Measurements from ENCODE around the gene MAD1L1. TPM values are rescaled to one million over a fixed set of nuclear protein-coding genes. Genes with fewer than 3 reads are reported as not detected.

MAD1L1 gene
- total and polyA plus RNA-seq, 3 donors from 2014 or later, result 63.1 to 149 (median 94.6) TPM

- intact Hi-C loops (cut with DNase I; ENCODE audit: low total_unique reads), result no loop called here
- peaks cover 4% of the 10 kb centered on the region for H3K4me1 ChIP-seq
- no peak overlapping the region for H3K27ac ChIP-seq
- no peak overlapping the region for H3K4me3 ChIP-seq
- no peak for DNase-seq
- no peaks in the 10 kb centered on the region for H3K9me3 ChIP-seq
- WGBS, 2 donors, result 96 to 97% methylated on average over 22 to 25 of the region's 25 CpGs
- H3K27me3 ChIP-seq, result no peaks in the 10 kb centered on the region
- H3K36me3 ChIP-seq (ENCODE audit: low read depth, missing control alignments), result no peaks in the 10 kb centered on the region
- no peak for TF ChIP-seq POLR2A (IDR thresholded peaks at IDR 0.05)
- no peak for TF ChIP-seq CTCF (IDR thresholded peaks at IDR 0.05)
Measured at GRCh38 chr7:2166625-2167280, 66.0 kb downstream of the MAD1L1 start.

GRCh38 chr7:2165610-2166594 lies 66.8 kb downstream of the MAD1L1 start:
- H3K4me1 ChIP-seq, result peaks cover 4% of the 10 kb centered on the region
- 93% methylated on average over 27 to 28 of the region's 28 CpGs for WGBS, 2 donors
- intact Hi-C loops (cut with DNase I; ENCODE audit: low total_unique reads), result no loop called here
- DNase-seq, result no peak
- no peak overlapping the region for H3K27ac ChIP-seq
- H3K27me3 ChIP-seq, result no peaks in the 10 kb centered on the region
- no peaks in the 10 kb centered on the region for H3K9me3 ChIP-seq
- no peak for TF ChIP-seq CTCF (IDR thresholded peaks at IDR 0.05)
- no peak for TF ChIP-seq POLR2A (IDR thresholded peaks at IDR 0.05)
- no peak overlapping the region for H3K4me3 ChIP-seq
- H3K36me3 ChIP-seq (ENCODE audit: low read depth, missing control alignments), result no peaks in the 10 kb centered on the region

GRCh38 chr7:2165239-2165609 lies 67.5 kb downstream of the MAD1L1 start:
- H3K4me1 ChIP-seq, result peaks cover 4% of the 10 kb centered on the region
- H3K4me3 ChIP-seq, result no peak overlapping the region
- no peak overlapping the region for H3K27ac ChIP-seq
- H3K36me3 ChIP-seq (ENCODE audit: low read depth, missing control alignments), result no peaks in the 10 kb centered on the region
- H3K27me3 ChIP-seq, result no peaks in the 10 kb centered on the region
- WGBS, 2 donors, result 90 to 93% methylated on average over 9 to 10 of the region's 10 CpGs
- DNase-seq, result no peak
- intact Hi-C loops (cut with DNase I; ENCODE audit: low total_unique reads), result no loop called here
- TF ChIP-seq CTCF (IDR thresholded peaks at IDR 0.05) (no peak), POLR2A (IDR thresholded peaks at IDR 0.05) (no peak)
- no peaks in the 10 kb centered on the region for H3K9me3 ChIP-seq

- DNase-seq, result no peak
- intact Hi-C loops (cut with DNase I; ENCODE audit: low total_unique reads), result no loop called here
- 89 to 91% methylated on average over 5 of the region's 5 CpGs for WGBS, 2 donors
Measured at GRCh38 chr7:2164646-2165045, 68.1 kb downstream of the MAD1L1 start.

More at GRCh38 chr7:2164646-2165045, 68.1 kb downstream of the MAD1L1 start:
- Histone ChIP-seq H3K27me3 (no peaks in the 10 kb centered on the region), H3K4me1 (peaks cover 4% of the 10 kb centered on the region), H3K36me3 (ENCODE audit: low read depth, missing control alignments) (no peaks in the 10 kb centered on the region), H3K9me3 (no peaks in the 10 kb centered on the region), H3K27ac (no peak overlapping the region), H3K4me3 (no peak overlapping the region)
- TF ChIP-seq POLR2A (IDR thresholded peaks at IDR 0.05), result no peak
- no peak for TF ChIP-seq CTCF (IDR thresholded peaks at IDR 0.05)
